K562 (cell line): ENCODE measurements around the gene PRAMEF20. TPM values are rescaled to one million over a fixed set of nuclear protein-coding genes. Genes with fewer than 3 reads are reported as not detected.
"Not testable (repeated sequence)": the region's sequence is repeated elsewhere in the genome, so short reads cannot be mapped to it uniquely, and the experiment has no call there.

Experiments used
- ATAC-seq: fragments of 200-7000 bp; cut with Tn5 transposase; 3 replicates; pipeline ENCODE4 v1.9.1; 2020; ENCODE audit warnings: moderate library complexity
- BruUV-seq: library from RNA; stranded (reverse); fragments of 400-500 nt; replicated peaks from 2 replicates; lab custom pipeline; 2021; lab: Mats Ljungman, UMichigan
- CTCF ChIA-PET: fragments of 300-600 bp; formaldehyde crosslinking; extraction: SDS; loops from one replicate; lab custom pipeline; 2021; ENCODE audit warnings: low intra/inter-chr PET ratio; lab: Yijun Ruan, JAX
- POLR2A ChIA-PET: fragments of 300-600, 350-650 bp; sonication (Branson Sonifier 250); formaldehyde crosslinking; extraction: SDS; loops from one replicate; lab custom pipeline; 2021; ENCODE audit warnings: antibody characterized with exemption, inconsistent platforms; lab: Yijun Ruan, JAX
- DNase-seq, 4 experiments: peaks; one replicate each; pipeline versions ENCODE4 v3.0.0 to v3.0.0-alpha.2; 2011 to 2018; ENCODE audit warnings: low spot score in 3 of 4, mixed read lengths in 3 of 4; ENCODE audit errors: extremely low read depth in 1 of 4
- FAIRE-seq: peaks from 2 replicates; lab custom pipeline; 2011; peaks lifted over from hg19 to GRCh38; lab: Jason Lieb, UNC
- H2AFZ ChIP-seq: 2 replicates; pipeline ENCODE4 v1.6.0; 2011; ENCODE audit warnings: low read depth, low read length, control low read depth, inconsistent platforms
- H3K27ac ChIP-seq: fragments of 200-600 bp; 3 replicates; pipeline ENCODE4 v1.8.0; 2011; ENCODE audit warnings: low read depth, mild to moderate bottlenecking, control low read depth, inconsistent platforms, low read length, moderate library complexity, mixed read lengths; ENCODE audit errors: extremely low read depth
- H3K27me3 ChIP-seq, 2 experiments: fragments of 300-600 bp in 1 of 2; 2 replicates in 1 of 2; 3 replicates in 1 of 2; pipeline versions ENCODE4 v1.6.0 to v1.8.0; 2011; ENCODE audit warnings: inconsistent platforms in 2 of 2, low read length in 2 of 2, mild to moderate bottlenecking in 1 of 2, mixed read lengths in 1 of 2, moderate library complexity in 1 of 2; ENCODE audit not compliant: control insufficient read depth in 2 of 2, insufficient read depth in 2 of 2
- H3K36me3 ChIP-seq: fragments of 300-600 bp; 3 replicates; pipeline ENCODE4 v1.8.0; 2011; ENCODE audit warnings: mild to moderate bottlenecking, low read length, inconsistent platforms; ENCODE audit not compliant: control insufficient read depth, insufficient read depth
- H3K4me1 ChIP-seq, 2 experiments: fragments of 200-600 bp in 1 of 2; replicated peaks in 1 of 2; 2 replicates in 1 of 2; 3 replicates in 1 of 2; pipeline versions ENCODE4 v1.5.1 to v1.8.0; 2011; ENCODE audit warnings: inconsistent platforms in 2 of 2, low read length in 2 of 2, mild to moderate bottlenecking in 1 of 2, mixed read lengths in 1 of 2, moderate library complexity in 1 of 2; ENCODE audit not compliant: control insufficient read depth in 2 of 2, insufficient read depth in 2 of 2
- H3K4me2 ChIP-seq: 2 replicates; pipeline ENCODE4 v1.6.1; 2011; ENCODE audit warnings: low read length, control low read depth, inconsistent platforms, mixed read lengths; ENCODE audit not compliant: insufficient read depth
- H3K4me3 ChIP-seq: fragments of 200-600 bp; sonication (generic), shearing (Covaris generic); 2 replicates; pipeline ENCODE4 v1.5.1; 2016; ENCODE audit warnings: control low read depth, inconsistent platforms
- H3K79me2 ChIP-seq: fragments of 200-600 bp; 3 replicates; pipeline ENCODE4 v1.8.0; 2011; ENCODE audit warnings: low read length, inconsistent platforms; ENCODE audit not compliant: control insufficient read depth, insufficient read depth
- H3K9ac ChIP-seq, 2 experiments: 2 replicates each; pipeline versions ENCODE4 v1.6.0 to v1.6.1; 2011; ENCODE audit warnings: low read depth in 2 of 2, low read length in 2 of 2, control low read depth in 1 of 2, inconsistent platforms in 1 of 2, mild to moderate bottlenecking in 1 of 2, mixed read lengths in 1 of 2; ENCODE audit not compliant: insufficient read depth in 1 of 2
- H3K9me1 ChIP-seq: one replicate; pipeline ENCODE4 v1.6.0; 2011; ENCODE audit warnings: inconsistent platforms, mild to moderate bottlenecking, low read length, moderate library complexity; ENCODE audit not compliant: control insufficient read depth, insufficient read depth
- H3K9me3 ChIP-seq: replicated peaks from 2 replicates; pipeline ENCODE4 v1.5.1; 2011; ENCODE audit warnings: low read depth, low read length, inconsistent platforms; ENCODE audit not compliant: control insufficient read depth, insufficient read depth
- H4K20me1 ChIP-seq: replicated peaks from 2 replicates; pipeline ENCODE4 v1.6.1; 2011; ENCODE audit warnings: low read length, inconsistent platforms, mixed read lengths; ENCODE audit not compliant: control insufficient read depth, insufficient read depth
- CREB1 ChIP-seq, 2 experiments: sonication (generic) in 1 of 2; formaldehyde crosslinking in 1 of 2; IDR thresholded peaks; 2 replicates each; pipeline versions ENCODE4 v1.6.1 to v1.8.0; 2012 to 2022; ENCODE audit warnings: inconsistent platforms in 1 of 2, mild to moderate bottlenecking in 1 of 2, missing genetic modification reagents in 1 of 2, moderate library complexity in 1 of 2
- GMEB1 ChIP-seq: fragments of 250-450 bp; sonication (Bioruptor Pico); IDR thresholded peaks from 2 replicates; pipeline ENCODE4 v1.4.0; 2020; ENCODE audit warnings: mild to moderate bottlenecking
- TCF7 ChIP-seq: sonication (generic); IDR thresholded peaks from 2 replicates; pipeline ENCODE4 v1.6.1; 2016; ENCODE audit warnings: antibody characterized with exemption, borderline replicate concordance
- WGBS: fragments of 100-300 bp; shearing (Covaris generic); methylation state at CpG from one replicate; pipeline ENCODE4 v1.1.6; 2016; ENCODE audit warnings: low coverage, mixed read lengths; ENCODE audit not compliant: insufficient coverage; ENCODE audit errors: missing lambda C conversion rate; 5-methylcytosine and 5-hydroxymethylcytosine counted together
- in situ Hi-C: fragments of 300-500 bp; cut with MboI; formaldehyde crosslinking; loops from 4 replicates; pipeline ENCODE4 v1.15.0; 2018; ENCODE audit warnings: inconsistent platforms, mixed read lengths
- intact Hi-C: fragments of 100-400 bp; cut with micrococcal nuclease; formaldehyde crosslinking; loops from 2 replicates; pipeline ENCODE4 v1.14.2; 2022
- polyA plus RNA-seq, 8 experiments: library from polyadenylated mRNA; depleted of rRNA in 4 of 8; stranded (reverse) in 5 of 8; unstranded in 3 of 8; fragments of >200 nt; fragmentation: Nextera tagmentation in 2 of 8; fragmentation: Illumina TruSeq in 1 of 8; extraction: Ambion mirVana in 2 of 8; extraction: Trizol in 1 of 8; gene quantifications; 2 replicates each; pipeline versions ENCODE4 v1.2.1 to v1.2.3, GENCODE V29; 2011 to 2014; ENCODE audit warnings: inconsistent platforms in 1 of 8, missing spikeins in 1 of 8
- total RNA-seq, 7 experiments: library from RNA; depleted of rRNA in 6 of 7; stranded (reverse); fragments of >200 nt in 6 of 7; fragmentation: Illumina TruSeq in 2 of 7; extraction: Trizol in 2 of 7; gene quantifications; 2 replicates each; pipeline versions ENCODE4 v1.2.1 to v1.2.3, GENCODE V29; 2011 to 2021; ENCODE audit warnings: low replicate concordance in 1 of 7

Gene PRAMEF20
- total and polyA plus RNA-seq, 9 of the 15 experiments (the other 6 are each of a cell fraction or from before 2014, with no cell fraction given): not detected

- TF ChIP-seq GMEB1: no peak
- TF ChIP-seq CREB1 (IDR thresholded peaks at IDR 0.05): no peak
- no peak for TF ChIP-seq CREB1 (CRISPR knock-in tag; IDR thresholded peaks at IDR 0.05)
- TF ChIP-seq TCF7: no peak
- H3K4me2 ChIP-seq: no peak overlapping the region
- 0% methylated on average over 3 of the region's 3 CpGs for WGBS
- FAIRE-seq (no peak), ATAC-seq (no peak), DNase-seq (no peak)
- H2AFZ ChIP-seq: no peak overlapping the region
- no TSS peak for BruUV-seq
- no peaks in the 10 kb centered on the region for H3K79me2 ChIP-seq
- H3K9ac ChIP-seq: no peak overlapping the region
- no peaks in the 10 kb centered on the region for H3K36me3 ChIP-seq
- POLR2A ChIA-PET: no interaction called here
- no peaks in the 10 kb centered on the region for H3K9me3 ChIP-seq
- H3K4me3 ChIP-seq: no peak overlapping the region
- H3K27ac ChIP-seq: no peak overlapping the region
- intact Hi-C loops (no loop called here), in situ Hi-C loops (no loop called here)
- peaks cover 0 to 10% of the 10 kb centered on the region in 2 experiments; a peak in 1 of 5 replicates for H3K27me3 ChIP-seq
- CTCF ChIA-PET: no interaction called here
- H3K9me1 ChIP-seq: no peaks in the 10 kb centered on the region
- no peaks in the 10 kb centered on the region for H3K4me1 ChIP-seq
- H4K20me1 ChIP-seq: no peaks in the 10 kb centered on the region
These were observed 22.0 kb downstream of the PRAMEF20 start for GRCh38 chr1:13432251-13432650.

- under 1% methylated on average over 28 of the region's 32 CpGs for WGBS
- H3K9me1 ChIP-seq, H3K27ac ChIP-seq, H3K36me3 ChIP-seq, H3K4me2 ChIP-seq, H2AFZ ChIP-seq, ATAC-seq, H4K20me1 ChIP-seq, POLR2A ChIA-PET, in situ Hi-C loops, CTCF ChIA-PET, H3K9ac ChIP-seq, H3K4me3 ChIP-seq, BruUV-seq, H3K79me2 ChIP-seq, H3K9me3 ChIP-seq, FAIRE-seq, intact Hi-C loops, H3K4me1 ChIP-seq, DNase-seq: not testable (repeated sequence)
- H3K27me3 ChIP-seq: peaks cover 0 to 21% of the 10 kb centered on the region in 2 experiments; a peak in 3 of 5 replicates
These were observed 23.6 kb downstream of the PRAMEF20 start for GRCh38 chr1:13433694-13434358.
